ENCODE data around the gene RGS3. TPM values are rescaled to one million over a fixed set of nuclear protein-coding genes. Genes with fewer than 3 reads are reported as not detected.

The RGS3 gene
- total RNA-seq, 1 donor: 77.4 TPM

DNA sequence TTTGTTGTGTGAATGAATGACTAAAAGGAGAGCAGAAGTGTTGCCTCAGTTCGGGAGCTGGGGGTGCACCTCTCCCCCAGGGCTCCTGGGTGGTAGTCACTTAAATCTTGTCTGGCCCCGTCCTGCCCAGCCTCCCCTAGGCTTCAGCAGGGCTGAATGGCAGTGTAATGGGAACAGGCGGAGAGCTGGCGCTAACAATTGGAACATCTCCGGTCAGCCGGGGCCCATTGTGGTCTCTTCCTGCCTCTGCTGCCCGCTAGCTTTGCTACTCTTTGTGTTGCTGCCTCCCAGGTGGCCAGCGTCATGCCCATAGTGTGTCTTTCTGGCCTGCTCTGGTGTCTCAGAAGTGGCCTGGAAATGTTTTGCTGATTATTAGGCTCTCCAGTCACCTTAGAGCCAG, 62.3 kb downstream of the RGS3 start:
- no peak for DNase-seq (ENCODE audit: insufficient read length, low spot score, missing footprints)
- Histone ChIP-seq H3K79me2 (ENCODE audit: insufficient read depth, low read length) (no peaks in the 10 kb centered on the region), H3K4me3 (ENCODE audit: insufficient read depth, low read length) (no peak overlapping the region), H3K9me3 (ENCODE audit: low read depth, low read length) (no peaks in the 10 kb centered on the region), H2AFZ (ENCODE audit: low read length) (no peak overlapping the region), H3K27ac (ENCODE audit: low read depth, low read length) (no peak overlapping the region), H3K27me3 (ENCODE audit: insufficient read depth, low read length) (no peaks in the 10 kb centered on the region), H3K4me2 (ENCODE audit: insufficient read depth, low read length) (no peak overlapping the region), H3K4me1 (ENCODE audit: insufficient read depth, low read length) (peaks cover 15% of the 10 kb centered on the region), H3K36me3 (ENCODE audit: insufficient read depth, low read length) (no peaks in the 10 kb centered on the region), H4K20me1 (ENCODE audit: insufficient read depth, low read length) (no peaks in the 10 kb centered on the region)
- TF ChIP-seq CTCF (IDR thresholded peaks at IDR 0.05; ENCODE audit: extremely low read depth, low read depth, low read length): no peak

GRCh38 chr9:113526231-113526746, 62.8 kb downstream of the RGS3 start:
- Histone ChIP-seq H2AFZ (ENCODE audit: low read length) (no peak overlapping the region), H4K20me1 (ENCODE audit: insufficient read depth, low read length) (no peaks in the 10 kb centered on the region), H3K4me3 (ENCODE audit: insufficient read depth, low read length) (no peak overlapping the region), H3K4me2 (ENCODE audit: insufficient read depth, low read length) (no peak overlapping the region), H3K79me2 (ENCODE audit: insufficient read depth, low read length) (no peaks in the 10 kb centered on the region), H3K9me3 (ENCODE audit: low read depth, low read length) (no peaks in the 10 kb centered on the region), H3K27ac (ENCODE audit: low read depth, low read length) (no peak overlapping the region), H3K4me1 (ENCODE audit: insufficient read depth, low read length) (peaks cover 15% of the 10 kb centered on the region), H3K27me3 (ENCODE audit: insufficient read depth, low read length) (no peaks in the 10 kb centered on the region), H3K36me3 (ENCODE audit: insufficient read depth, low read length) (no peaks in the 10 kb centered on the region)
- TF ChIP-seq CTCF (IDR thresholded peaks at IDR 0.05; ENCODE audit: extremely low read depth, low read depth, low read length): no peak
- DNase-seq (ENCODE audit: insufficient read length, low spot score, missing footprints): no peak

- Histone ChIP-seq H3K4me3 (ENCODE audit: insufficient read depth, low read length) (no peak overlapping the region), H3K4me2 (ENCODE audit: insufficient read depth, low read length) (no peak overlapping the region), H2AFZ (ENCODE audit: low read length) (no peak overlapping the region), H3K4me1 (ENCODE audit: insufficient read depth, low read length) (peaks cover 15% of the 10 kb centered on the region), H3K27me3 (ENCODE audit: insufficient read depth, low read length) (no peaks in the 10 kb centered on the region), H3K27ac (ENCODE audit: low read depth, low read length) (no peak overlapping the region), H4K20me1 (ENCODE audit: insufficient read depth, low read length) (no peaks in the 10 kb centered on the region), H3K9me3 (ENCODE audit: low read depth, low read length) (no peaks in the 10 kb centered on the region), H3K36me3 (ENCODE audit: insufficient read depth, low read length) (no peaks in the 10 kb centered on the region), H3K79me2 (ENCODE audit: insufficient read depth, low read length) (no peaks in the 10 kb centered on the region)
- TF ChIP-seq CTCF (IDR thresholded peaks at IDR 0.05; ENCODE audit: extremely low read depth, low read depth, low read length): no peak
- no peak for DNase-seq (ENCODE audit: insufficient read length, low spot score, missing footprints)
These were observed 63.3 kb downstream of the RGS3 start for GRCh38 chr9:113526841-113527240.

DNA sequence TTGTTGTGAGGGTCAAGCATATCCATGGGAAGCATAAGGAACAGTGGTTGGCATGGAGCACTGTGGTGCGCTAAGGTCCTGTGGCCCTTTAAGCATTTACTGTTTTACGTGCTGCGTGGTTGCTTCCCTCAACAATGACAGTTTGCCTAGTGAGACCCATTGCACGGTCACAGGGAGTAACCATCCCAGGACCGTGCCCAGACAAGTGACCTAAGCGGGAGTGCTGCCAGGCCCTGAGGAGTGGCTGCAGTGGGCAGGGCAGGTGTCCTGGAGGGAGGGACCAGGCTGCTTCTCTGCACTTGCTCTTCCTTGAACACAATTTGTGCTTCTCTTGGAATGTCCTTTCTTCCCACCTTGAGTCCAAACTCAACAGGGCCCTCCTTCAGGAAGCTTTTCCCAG, 64.6 kb downstream of the RGS3 start:
- Histone ChIP-seq H4K20me1 (ENCODE audit: insufficient read depth, low read length) (no peaks in the 10 kb centered on the region), H3K27me3 (ENCODE audit: insufficient read depth, low read length) (no peaks in the 10 kb centered on the region), H3K9me3 (ENCODE audit: low read depth, low read length) (no peaks in the 10 kb centered on the region), H3K79me2 (ENCODE audit: insufficient read depth, low read length) (no peaks in the 10 kb centered on the region), H2AFZ (ENCODE audit: low read length) (no peak overlapping the region), H3K4me3 (ENCODE audit: insufficient read depth, low read length) (no peak overlapping the region), H3K27ac (ENCODE audit: low read depth, low read length) (no peak overlapping the region), H3K36me3 (ENCODE audit: insufficient read depth, low read length) (no peaks in the 10 kb centered on the region), H3K4me1 (ENCODE audit: insufficient read depth, low read length) (peaks cover 14% of the 10 kb centered on the region), H3K4me2 (ENCODE audit: insufficient read depth, low read length) (no peak overlapping the region)
- no peak for DNase-seq (ENCODE audit: insufficient read length, low spot score, missing footprints)
- TF ChIP-seq CTCF (IDR thresholded peaks at IDR 0.05; ENCODE audit: extremely low read depth, low read depth, low read length): no peak

Data from osteoblast (primary cell).